HCT116 (cell line): Measurements from ENCODE around the gene LGI2. TPM values are rescaled to one million over a fixed set of nuclear protein-coding genes. Genes with fewer than 3 reads are reported as not detected.

Experiments
- ATAC-seq: fragments of 200-7000 bp; cut with Tn5 transposase; 2 replicates; pipeline ENCODE4 v1.9.1; 2020; ENCODE audit warnings: mild to moderate bottlenecking, moderate library complexity
- BruUV-seq: library from RNA; stranded (reverse); fragments of 400-500 nt; replicated peaks from 2 replicates; lab custom pipeline; 2021; lab: Mats Ljungman, UMichigan
- CTCF ChIA-PET: fragments of 300-600 bp; sonication (Branson Sonifier 250); formaldehyde crosslinking; loops from one replicate; lab custom pipeline; 2021; ENCODE audit warnings: antibody characterized with exemption; lab: Charles Lee
- POLR2A ChIA-PET: fragments of 300-600, 350-600 bp; sonication (Branson Sonifier 250); formaldehyde crosslinking; loops from one replicate; lab custom pipeline; 2021; ENCODE audit warnings: antibody characterized with exemption; lab: Charles Lee
- RAD21 ChIA-PET, 2 experiments: fragments of 300-600 bp; sonication (Branson Sonifier 250); formaldehyde crosslinking; loops; one replicate each; lab custom pipeline; 2023; ENCODE audit warnings: low total read pairs in 2 of 2; ENCODE audit not compliant: uncharacterized antibody in 2 of 2, unreplicated experiment in 2 of 2, low non-redundant PET in 1 of 2; lab: Charles Lee
- DNase-seq: peaks from one replicate; pipeline ENCODE4 v3.0.0-alpha.2; 2010; ENCODE audit warnings: low read depth, low spot score
- H2AFZ ChIP-seq: fragments of 200-600 bp; shearing (Covaris generic), sonication (generic); 2 replicates; pipeline ENCODE4 v1.6.1; 2017; ENCODE audit warnings: low read depth, mixed run types, mixed read lengths, antibody characterized with exemption, low read length; ENCODE audit not compliant: poor library complexity, severe bottlenecking
- H3K27ac ChIP-seq: 2 replicates; pipeline ENCODE4 v1.5.1; 2012; ENCODE audit warnings: low read depth, low read length
- H3K27me3 ChIP-seq: fragments of 200-600 bp; sonication (generic); 2 replicates; pipeline ENCODE4 v1.6.1; 2016; ENCODE audit warnings: mixed run types, low read length, mixed read lengths; ENCODE audit not compliant: insufficient read depth
- H3K36me3 ChIP-seq, 2 experiments: fragments of 200-500 bp in 1 of 2; fragments of 200-600 bp in 1 of 2; sonication (Bioruptor generic) in 1 of 2; sonication (generic) in 1 of 2; 2 replicates each; pipeline versions ENCODE4 v1.5.1 to v1.6.1; 2014 to 2016; ENCODE audit warnings: low read length in 2 of 2, inconsistent platforms in 1 of 2, mixed read lengths in 1 of 2, mixed run types in 1 of 2; ENCODE audit not compliant: insufficient read depth in 2 of 2, control insufficient read depth in 1 of 2
- H3K4me1 ChIP-seq, 2 experiments: fragments of 200-600 bp in 1 of 2; sonication (generic) in 1 of 2; 2 replicates each; pipeline versions ENCODE4 v1.5.1 to v1.6.1; 2012 to 2017; ENCODE audit warnings: low read length in 2 of 2, inconsistent platforms in 1 of 2, mild to moderate bottlenecking in 1 of 2, mixed read lengths in 1 of 2, mixed run types in 1 of 2, moderate library complexity in 1 of 2; ENCODE audit not compliant: insufficient read depth in 2 of 2, control insufficient read depth in 1 of 2
- H3K4me2 ChIP-seq: fragments of 200-600 bp; sonication (generic); 2 replicates; pipeline ENCODE4 v1.6.1; 2017; ENCODE audit warnings: mixed run types, low read length, mixed read lengths
- H3K4me3 ChIP-seq, 2 experiments: fragments of 200-600 bp in 1 of 2; sonication (generic) in 1 of 2; replicated peaks in 1 of 2; 2 replicates each; pipeline ENCODE4 v1.5.1; 2011 to 2016; ENCODE audit warnings: low read length in 2 of 2, control low read depth in 1 of 2, low read depth in 1 of 2, mild to moderate bottlenecking in 1 of 2, mixed read lengths in 1 of 2, mixed run types in 1 of 2
- H3K79me2 ChIP-seq: fragments of 200-600 bp; sonication (generic); 2 replicates; pipeline ENCODE4 v1.6.1; 2017; ENCODE audit warnings: mild to moderate bottlenecking, mixed run types, low read length, moderate library complexity, mixed read lengths; ENCODE audit not compliant: insufficient read depth
- H3K9ac ChIP-seq: fragments of 200-600 bp; sonication (generic); 2 replicates; pipeline ENCODE4 v1.6.1; 2016; ENCODE audit warnings: low read length, mixed read lengths
- H3K9me2 ChIP-seq: fragments of 200-600 bp; sonication (generic), shearing (Covaris generic); 2 replicates; pipeline ENCODE4 v1.6.1; 2017; ENCODE audit warnings: mixed run types, mild to moderate bottlenecking, moderate library complexity; ENCODE audit not compliant: insufficient read depth
- H3K9me3 ChIP-seq, 2 experiments: fragments of 200-500 bp in 1 of 2; fragments of 200-600 bp in 1 of 2; sonication (Bioruptor generic) in 1 of 2; sonication (generic) in 1 of 2; 2 replicates each; pipeline ENCODE4 v1.6.1; 2014 to 2017; ENCODE audit warnings: low read length in 2 of 2, mixed read lengths in 2 of 2, inconsistent platforms in 1 of 2, low read depth in 1 of 2, mild to moderate bottlenecking in 1 of 2, mixed run types in 1 of 2, moderate library complexity in 1 of 2; ENCODE audit not compliant: control insufficient read depth in 1 of 2, insufficient read depth in 1 of 2
- H4K20me1 ChIP-seq: fragments of 200-600 bp; sonication (generic), shearing (Covaris generic); 2 replicates; pipeline ENCODE4 v1.6.1; 2017; ENCODE audit warnings: mixed run types, mild to moderate bottlenecking, moderate library complexity; ENCODE audit not compliant: insufficient read depth
- CBX3 ChIP-seq: IDR thresholded peaks from 2 replicates; pipeline ENCODE4 v1.6.1; 2012; ENCODE audit warnings: low read depth
- EGR1 ChIP-seq: IDR thresholded peaks from 2 replicates; pipeline ENCODE4 v1.6.1; 2012; ENCODE audit warnings: low read depth
- JUND ChIP-seq: IDR thresholded peaks from 2 replicates; pipeline ENCODE4 v1.6.1; 2012
- POLR2AphosphoS5 ChIP-seq: IDR thresholded peaks from 2 replicates; pipeline ENCODE4 v1.6.1; 2011; ENCODE audit warnings: mild to moderate bottlenecking, low read depth, low read length, moderate library complexity
- SIN3A ChIP-seq: IDR thresholded peaks from 2 replicates; pipeline ENCODE4 v1.6.1; 2012; ENCODE audit warnings: low read depth
- SP1 ChIP-seq: IDR thresholded peaks from 2 replicates; pipeline ENCODE4 v1.6.1; 2012; ENCODE audit warnings: low read depth
- ZFX ChIP-seq: fragments of 450-650 bp; IDR thresholded peaks from 2 replicates; pipeline ENCODE4 v1.6.1; 2017
- intact Hi-C: fragments of 100-400 bp; cut with micrococcal nuclease; formaldehyde crosslinking; loops from 2 replicates; pipeline ENCODE4 v1.10.0; 2022
- total RNA-seq: library from RNA; stranded (reverse); gene quantifications from one replicate; pipeline ENCODE4 v1.2.1, GENCODE V29; 2021; ENCODE audit not compliant: unreplicated experiment
- TF ChIP-seq, protein P1 (sequence below): IDR thresholded peaks from 2 replicates; pipeline ENCODE4 v1.6.1; 2012; ENCODE audit warnings: low read depth
- TF ChIP-seq, protein P2 (sequence below), 3 experiments: fragments of 200-600 bp in 1 of 3; sonication (generic) in 1 of 3; IDR thresholded peaks in 2 of 3; conservative IDR thresholded peaks in 1 of 3; 2 replicates each; pipeline ENCODE4 v1.5.1; 2012 to 2017; ENCODE audit warnings: low read depth in 2 of 3, low read length in 2 of 3, antibody characterized with exemption in 1 of 3, borderline replicate concordance in 1 of 3, control low read depth in 1 of 3, mild to moderate bottlenecking in 1 of 3, mixed read lengths in 1 of 3, mixed run types in 1 of 3, moderate library complexity in 1 of 3; ENCODE audit not compliant: insufficient read depth in 1 of 3

Gene LGI2
- total RNA-seq, 1 experiment from 2014 or later, result not detected

DNA sequence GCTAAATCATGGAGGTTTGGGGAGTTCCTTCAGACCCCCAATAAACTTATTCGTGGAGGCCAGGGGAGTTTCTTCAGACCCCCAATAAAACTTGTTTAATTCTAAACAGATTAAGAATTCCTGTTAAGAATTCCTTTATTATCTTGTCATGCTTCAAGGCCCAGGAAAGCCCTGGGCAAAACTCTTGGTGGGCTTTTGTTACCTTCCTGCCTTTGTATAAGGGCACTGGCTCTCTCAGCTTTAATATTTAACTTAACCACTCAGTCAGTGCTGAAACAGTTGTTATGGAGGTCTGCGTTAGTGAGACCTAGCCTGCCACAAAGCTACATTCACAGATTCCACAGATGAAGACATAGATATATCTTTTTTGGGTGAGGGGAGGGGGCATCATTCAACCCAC is 29.0 kb upstream of the LGI2 start:
- Histone ChIP-seq H3K4me3 (no peak overlapping the region), H3K27ac (no peak overlapping the region), H3K4me2 (no peak overlapping the region), H3K9ac (no peak overlapping the region), H3K79me2 (no peaks in the 10 kb centered on the region), H3K9me2 (no peaks in the 10 kb centered on the region), H4K20me1 (no peaks in the 10 kb centered on the region), H3K36me3 (no peaks in the 10 kb centered on the region), H2AFZ (no peak overlapping the region), H3K9me3 (no peaks in the 10 kb centered on the region), H3K4me1 (no peaks in the 10 kb centered on the region), H3K27me3 (0 out of 2 replicates have a peak, but pooled peaks cover 9% of the 10 kb centered on the region)
- intact Hi-C loops, result no loop called here
- ATAC-seq, result no peak
- ChIA-PET RAD21 (no interaction called here), CTCF (no interaction called here), POLR2A (no interaction called here)
- TF ChIP-seq JUND (no peak), POLR2AphosphoS5 (no peak), CBX3 (no peak), SIN3A (no peak), SP1 (no peak), EGR1 (no peak), ZFX (no peak)
- TF ChIP-seq, protein P1, sequence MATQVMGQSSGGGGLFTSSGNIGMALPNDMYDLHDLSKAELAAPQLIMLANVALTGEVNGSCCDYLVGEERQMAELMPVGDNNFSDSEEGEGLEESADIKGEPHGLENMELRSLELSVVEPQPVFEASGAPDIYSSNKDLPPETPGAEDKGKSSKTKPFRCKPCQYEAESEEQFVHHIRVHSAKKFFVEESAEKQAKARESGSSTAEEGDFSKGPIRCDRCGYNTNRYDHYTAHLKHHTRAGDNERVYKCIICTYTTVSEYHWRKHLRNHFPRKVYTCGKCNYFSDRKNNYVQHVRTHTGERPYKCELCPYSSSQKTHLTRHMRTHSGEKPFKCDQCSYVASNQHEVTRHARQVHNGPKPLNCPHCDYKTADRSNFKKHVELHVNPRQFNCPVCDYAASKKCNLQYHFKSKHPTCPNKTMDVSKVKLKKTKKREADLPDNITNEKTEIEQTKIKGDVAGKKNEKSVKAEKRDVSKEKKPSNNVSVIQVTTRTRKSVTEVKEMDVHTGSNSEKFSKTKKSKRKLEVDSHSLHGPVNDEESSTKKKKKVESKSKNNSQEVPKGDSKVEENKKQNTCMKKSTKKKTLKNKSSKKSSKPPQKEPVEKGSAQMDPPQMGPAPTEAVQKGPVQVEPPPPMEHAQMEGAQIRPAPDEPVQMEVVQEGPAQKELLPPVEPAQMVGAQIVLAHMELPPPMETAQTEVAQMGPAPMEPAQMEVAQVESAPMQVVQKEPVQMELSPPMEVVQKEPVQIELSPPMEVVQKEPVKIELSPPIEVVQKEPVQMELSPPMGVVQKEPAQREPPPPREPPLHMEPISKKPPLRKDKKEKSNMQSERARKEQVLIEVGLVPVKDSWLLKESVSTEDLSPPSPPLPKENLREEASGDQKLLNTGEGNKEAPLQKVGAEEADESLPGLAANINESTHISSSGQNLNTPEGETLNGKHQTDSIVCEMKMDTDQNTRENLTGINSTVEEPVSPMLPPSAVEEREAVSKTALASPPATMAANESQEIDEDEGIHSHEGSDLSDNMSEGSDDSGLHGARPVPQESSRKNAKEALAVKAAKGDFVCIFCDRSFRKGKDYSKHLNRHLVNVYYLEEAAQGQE, result no peak
- TF ChIP-seq, protein P2, sequence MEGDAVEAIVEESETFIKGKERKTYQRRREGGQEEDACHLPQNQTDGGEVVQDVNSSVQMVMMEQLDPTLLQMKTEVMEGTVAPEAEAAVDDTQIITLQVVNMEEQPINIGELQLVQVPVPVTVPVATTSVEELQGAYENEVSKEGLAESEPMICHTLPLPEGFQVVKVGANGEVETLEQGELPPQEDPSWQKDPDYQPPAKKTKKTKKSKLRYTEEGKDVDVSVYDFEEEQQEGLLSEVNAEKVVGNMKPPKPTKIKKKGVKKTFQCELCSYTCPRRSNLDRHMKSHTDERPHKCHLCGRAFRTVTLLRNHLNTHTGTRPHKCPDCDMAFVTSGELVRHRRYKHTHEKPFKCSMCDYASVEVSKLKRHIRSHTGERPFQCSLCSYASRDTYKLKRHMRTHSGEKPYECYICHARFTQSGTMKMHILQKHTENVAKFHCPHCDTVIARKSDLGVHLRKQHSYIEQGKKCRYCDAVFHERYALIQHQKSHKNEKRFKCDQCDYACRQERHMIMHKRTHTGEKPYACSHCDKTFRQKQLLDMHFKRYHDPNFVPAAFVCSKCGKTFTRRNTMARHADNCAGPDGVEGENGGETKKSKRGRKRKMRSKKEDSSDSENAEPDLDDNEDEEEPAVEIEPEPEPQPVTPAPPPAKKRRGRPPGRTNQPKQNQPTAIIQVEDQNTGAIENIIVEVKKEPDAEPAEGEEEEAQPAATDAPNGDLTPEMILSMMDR (IDR thresholded peaks at IDR 0.05 in 2 of 3, conservative IDR thresholded peaks at IDR 0.05 in 1 of 3; ENCODE audit: borderline replicate concordance in 1 of 3, insufficient read depth in 1 of 3, low read depth in 2 of 3, low read length in 2 of 3), result no peak
- DNase-seq, result no peak
- BruUV-seq, result no TSS peak
